ENCODE results near the gene TTBK1.

TTBK1 gene

DNA sequence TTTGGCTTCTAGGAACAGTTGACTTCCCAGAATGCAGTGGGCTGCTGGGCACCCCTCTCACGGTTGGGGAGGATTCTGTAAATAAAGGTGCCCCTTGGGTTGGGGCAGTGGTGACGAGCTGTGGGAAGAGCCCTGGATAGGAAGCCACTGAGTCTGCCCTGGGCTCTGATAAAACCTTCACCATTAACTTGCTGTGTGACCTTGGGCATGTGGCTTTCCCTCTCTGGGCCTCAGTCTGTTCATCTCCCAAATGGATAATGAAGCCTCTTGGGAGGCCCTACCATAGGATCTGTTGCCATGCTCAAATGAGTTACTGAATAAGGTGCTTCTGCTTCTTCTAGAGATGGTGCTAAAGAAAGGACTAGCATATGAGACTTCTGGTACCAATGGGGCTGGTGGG is 61.6 kb downstream of the TTBK1 start:
- DNase-seq (ENCODE audit: low read depth): no peak

DNA sequence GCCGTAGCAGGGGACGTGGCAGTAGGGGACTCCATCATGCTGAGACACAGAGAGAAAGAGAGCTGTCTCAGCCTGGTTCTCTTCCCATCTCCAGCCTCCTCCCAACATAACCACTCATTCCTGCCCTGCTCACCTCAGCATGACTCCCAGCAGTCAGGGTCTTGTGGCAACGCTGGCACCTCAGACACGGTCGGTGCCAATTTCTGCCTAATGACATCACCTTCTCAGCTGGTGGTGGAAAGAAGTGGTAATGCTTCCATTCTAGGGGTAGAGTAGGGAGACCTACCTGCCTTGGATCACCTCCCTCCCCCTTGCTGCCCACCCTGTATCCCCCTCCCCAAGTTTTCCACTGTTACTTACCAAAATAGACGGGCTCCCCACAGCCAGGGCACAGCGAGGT is 62.8 kb downstream of the TTBK1 start:
- no peak for DNase-seq (ENCODE audit: low read depth)

DNA sequence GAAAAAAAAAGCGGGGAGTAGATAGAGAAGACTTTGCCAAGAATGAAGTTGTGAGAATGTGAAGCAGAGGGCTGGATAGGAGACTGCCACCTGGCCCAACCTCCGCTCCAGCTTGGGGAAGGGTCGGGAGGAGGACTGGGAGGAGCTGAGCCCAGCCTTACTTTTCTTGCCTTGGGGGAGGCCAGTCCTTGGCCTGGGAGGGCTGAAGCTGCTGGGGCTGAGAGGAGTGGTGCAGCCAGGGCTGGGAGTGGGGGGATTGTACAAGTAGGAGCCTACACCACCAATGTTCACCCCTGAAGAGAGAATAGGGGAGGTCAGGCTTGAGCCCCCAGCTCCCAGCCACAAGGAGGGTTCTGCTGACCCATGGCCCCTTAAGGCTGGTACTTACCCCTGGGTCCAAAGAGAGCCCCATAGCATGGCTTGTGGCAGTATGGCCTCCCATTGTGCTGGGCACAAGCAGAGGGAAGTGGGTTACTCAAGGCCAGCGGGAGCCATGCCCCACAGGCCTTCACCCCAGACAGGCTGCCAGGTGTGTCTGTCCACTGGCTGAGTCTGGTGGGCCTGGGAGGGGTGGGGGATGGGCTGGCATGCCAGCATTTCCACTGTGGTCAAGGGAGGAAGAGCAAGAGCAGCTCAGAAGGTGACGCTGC is 64.3 kb downstream of the TTBK1 start:
- DNase-seq (ENCODE audit: low read depth): no peak

DNA sequence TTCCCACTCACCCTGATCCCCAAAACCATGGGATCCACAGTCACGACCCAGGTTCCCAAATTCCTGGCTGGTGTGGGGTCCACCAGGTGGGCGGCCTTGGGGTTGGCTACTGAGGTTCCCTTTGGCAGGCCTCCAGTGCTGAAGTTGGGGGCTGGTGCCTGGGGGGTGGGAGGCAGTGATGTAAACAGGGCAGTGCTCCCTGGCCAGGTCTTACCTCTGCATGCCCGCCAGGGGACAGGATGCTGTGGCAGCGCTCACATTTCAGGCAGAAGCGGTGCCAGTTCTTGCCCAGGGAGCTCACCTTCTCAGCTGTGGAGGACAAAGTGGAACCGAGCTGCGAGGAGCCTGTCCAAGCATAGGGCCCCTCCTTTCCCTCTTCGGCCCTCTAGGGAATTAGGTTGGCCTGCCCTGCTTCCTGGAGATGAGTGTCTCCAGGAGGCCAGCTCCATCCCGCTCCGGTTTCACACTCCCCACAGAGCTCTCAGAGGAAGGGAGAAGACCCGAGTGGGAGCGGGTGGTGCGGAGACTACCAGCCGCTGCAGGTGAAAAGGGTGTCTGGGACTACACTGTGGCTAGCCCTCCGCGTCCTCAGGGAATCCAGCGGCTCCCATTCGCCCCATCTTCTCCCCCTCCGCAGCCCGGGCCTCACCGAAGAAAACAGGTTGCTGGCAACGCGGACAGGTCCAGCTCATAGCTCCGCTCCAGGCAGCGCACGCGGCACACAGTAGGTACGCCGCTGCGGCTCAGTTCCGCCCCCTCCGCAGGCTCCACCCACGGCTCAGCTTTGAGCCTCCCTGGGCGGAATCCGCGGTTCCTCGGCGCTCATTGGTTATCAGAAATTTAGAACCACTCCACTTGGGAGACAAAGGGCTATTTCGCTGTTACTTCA is 65.1 kb downstream of the TTBK1 start, which contains the start of gene CRIP3:
Gene CRIP3 (minus strand): TSS at position 726 of the 889 bp plus-strand sequence. CDS start 34 bp downstream, at position 692.
- DNase-seq (ENCODE audit: low read depth): no peak

DNA sequence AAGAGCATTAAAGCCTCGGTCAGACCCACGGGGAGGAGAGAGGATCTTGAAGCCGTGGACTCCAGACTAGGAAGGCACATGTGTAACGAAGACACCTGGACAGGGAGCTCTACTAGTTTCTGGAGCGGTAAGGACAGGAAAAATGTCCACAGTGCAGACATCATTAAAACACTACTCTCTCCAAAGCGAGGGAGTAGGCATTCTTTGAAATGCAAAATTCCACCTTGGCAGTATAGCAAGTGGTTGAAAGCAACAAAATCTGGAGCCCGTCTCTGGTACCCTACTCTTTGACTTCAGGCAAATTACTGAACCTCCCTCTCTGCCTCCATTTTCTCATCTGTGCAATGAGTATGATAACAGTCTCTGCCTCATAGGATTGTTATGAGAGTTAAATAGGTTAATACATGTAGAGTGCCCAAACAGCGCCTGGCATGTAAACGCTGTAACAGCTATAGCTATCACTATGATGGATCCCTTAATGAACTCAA is 65.8 kb downstream of the TTBK1 start:
- no peak for DNase-seq (ENCODE audit: low read depth)

DNA sequence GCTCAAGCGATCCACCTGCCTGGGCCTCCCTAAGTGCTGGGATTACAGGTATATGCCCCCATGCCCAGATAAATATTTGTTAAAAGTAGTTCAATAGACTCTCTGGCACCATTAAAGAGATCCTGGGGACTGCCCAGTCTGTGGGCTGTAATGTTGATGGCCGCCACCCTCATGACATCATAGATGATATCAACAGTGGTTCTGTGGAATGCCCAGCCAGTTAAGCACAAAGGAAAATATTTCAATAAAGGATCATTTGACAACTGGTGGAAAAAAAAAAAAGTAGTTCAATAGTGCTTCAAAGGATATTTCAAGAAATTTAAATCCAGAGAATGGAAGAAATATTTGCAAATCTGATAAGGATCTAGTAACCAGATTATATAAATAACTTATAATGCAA is 66.9 kb downstream of the TTBK1 start:
- no peak for DNase-seq (ENCODE audit: low read depth)

DNA sequence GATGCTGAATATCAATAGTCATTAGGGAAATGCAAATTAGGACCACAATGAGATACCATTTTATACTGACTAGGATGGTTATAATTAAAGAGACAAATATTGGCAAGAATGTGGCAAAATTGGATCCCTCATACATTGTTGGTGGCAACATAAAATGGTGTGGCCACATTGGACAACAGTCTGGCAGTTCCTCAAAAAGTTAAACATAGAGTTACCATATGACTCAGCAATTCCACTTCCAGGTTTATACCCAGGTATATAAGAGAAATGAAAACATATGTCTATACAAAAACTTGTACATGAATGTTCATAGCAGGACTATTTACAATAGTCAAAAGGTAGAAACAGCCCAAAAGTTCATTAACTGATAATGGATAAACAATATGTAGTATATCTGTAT is 67.3 kb downstream of the TTBK1 start:
- DNase-seq (ENCODE audit: low read depth): no peak

DNA sequence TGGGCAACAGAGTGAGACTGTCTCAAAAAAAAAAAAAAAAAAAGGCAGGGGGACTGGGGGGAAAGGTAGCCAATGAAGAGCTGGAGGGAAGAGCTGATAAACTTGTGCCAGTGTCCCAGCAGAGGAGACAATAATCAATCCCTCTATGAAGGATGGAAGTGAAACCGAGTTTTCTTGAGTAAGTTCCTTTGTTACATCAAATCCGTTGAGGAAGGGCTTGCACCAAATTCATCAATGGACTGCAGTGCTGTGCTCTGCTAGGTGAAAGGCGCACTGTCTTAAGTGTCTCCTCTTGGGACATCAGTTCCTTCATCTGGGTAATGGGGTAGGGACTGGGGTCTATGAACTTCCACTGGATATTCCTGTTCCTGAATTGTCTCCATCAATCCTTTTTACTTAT is 68.4 kb downstream of the TTBK1 start:
- no peak for DNase-seq (ENCODE audit: low read depth)

DNA sequence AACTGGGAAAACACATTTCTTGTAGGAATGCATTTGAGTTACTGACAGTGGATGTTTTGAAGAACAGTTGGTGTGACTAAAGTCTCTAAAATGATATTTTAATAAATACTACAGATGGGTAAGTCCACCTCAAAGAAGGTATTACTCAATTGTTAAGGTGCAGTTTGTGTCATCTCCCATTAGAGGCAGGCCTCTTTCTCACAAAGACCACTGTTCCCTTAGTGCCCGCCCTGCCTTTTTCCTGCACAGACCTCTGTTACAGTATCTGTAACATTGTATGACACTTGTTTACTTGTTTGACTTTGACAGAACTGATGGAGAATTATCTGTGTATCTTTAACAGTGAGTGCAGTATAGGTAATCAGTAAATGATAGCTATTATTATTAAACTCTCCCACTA is 70.5 kb downstream of the TTBK1 start:
- no peak for DNase-seq (ENCODE audit: low read depth)

DNA sequence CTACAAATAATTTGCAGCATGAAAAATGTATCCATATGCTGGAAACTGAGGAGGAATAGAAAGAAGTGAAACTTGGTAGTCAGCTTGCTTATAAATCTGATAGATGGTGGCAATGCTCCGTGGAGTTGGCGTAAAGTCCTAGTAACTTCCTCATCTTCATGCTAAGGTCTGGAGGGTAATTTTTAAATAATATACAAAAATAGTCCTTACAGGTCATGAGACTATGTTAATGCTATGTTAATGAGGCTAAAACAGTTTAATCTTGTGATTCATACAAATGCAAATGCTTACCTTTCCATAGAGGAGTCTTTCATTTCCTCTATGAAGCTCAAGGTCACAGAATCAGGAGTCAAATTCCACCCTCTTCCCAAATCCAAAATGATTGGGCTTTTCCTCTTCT is 74.7 kb downstream of the TTBK1 start:
- DNase-seq (ENCODE audit: low read depth): no peak

DNA sequence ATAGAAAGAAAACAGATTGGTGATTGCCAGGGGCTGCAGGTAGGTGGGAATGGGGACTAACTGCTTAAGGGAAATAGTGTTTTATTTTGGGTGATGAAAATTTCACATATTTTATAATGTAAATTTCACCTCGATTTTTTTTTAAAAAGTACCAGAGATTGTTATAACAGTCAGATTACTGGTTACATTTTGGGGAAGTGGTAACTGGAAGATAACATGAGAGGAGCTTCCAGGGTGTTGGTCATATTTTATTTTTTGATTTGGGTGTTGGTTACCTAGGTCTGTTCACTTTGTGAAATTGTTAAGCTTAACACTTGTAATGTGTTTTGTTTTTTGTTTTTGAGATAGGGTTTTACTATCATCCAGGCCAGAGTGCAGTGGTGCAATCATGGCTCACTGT is 82.6 kb downstream of the TTBK1 start:
- DNase-seq (ENCODE audit: low read depth): no peak

DNA sequence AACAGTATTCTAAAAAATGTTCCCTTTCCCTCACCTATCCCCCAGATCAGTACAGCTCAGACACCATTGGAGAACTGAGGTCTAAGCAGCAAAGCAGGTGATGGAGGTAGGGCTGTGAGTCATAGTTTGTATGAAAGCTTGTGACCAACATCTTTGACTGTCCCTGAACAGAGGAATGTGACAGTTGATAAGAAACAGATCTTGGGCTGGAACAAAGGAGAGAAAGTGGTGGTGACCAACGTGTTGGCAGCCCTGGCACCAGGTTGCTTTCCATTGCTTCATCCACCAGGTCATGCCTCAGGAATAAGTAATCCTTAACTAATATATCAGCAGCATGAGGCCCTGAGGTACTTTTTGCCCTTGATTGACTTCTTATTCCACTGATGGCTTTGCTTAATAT is 85.2 kb downstream of the TTBK1 start:
- no peak for DNase-seq (ENCODE audit: low read depth)

DNA sequence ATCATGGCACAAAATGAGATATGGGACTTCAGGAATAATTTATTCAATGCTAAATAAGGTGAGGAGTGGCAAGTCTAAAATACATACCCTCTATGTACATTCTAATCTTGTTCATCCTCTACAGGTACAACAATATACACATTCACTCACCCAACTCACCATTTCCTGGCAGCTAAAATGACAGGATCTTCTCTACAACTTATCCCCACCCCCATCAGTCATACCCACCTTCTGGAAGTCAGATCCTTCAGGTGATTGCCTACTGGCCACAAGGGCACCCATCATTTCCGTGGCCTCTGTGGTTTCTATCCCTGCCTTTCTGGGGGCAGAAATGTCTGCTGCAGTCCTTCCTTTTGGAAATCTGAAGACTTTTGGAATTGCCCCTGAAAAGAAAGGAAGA is 88.2 kb downstream of the TTBK1 start:
- DNase-seq (ENCODE audit: low read depth): no peak

DNA sequence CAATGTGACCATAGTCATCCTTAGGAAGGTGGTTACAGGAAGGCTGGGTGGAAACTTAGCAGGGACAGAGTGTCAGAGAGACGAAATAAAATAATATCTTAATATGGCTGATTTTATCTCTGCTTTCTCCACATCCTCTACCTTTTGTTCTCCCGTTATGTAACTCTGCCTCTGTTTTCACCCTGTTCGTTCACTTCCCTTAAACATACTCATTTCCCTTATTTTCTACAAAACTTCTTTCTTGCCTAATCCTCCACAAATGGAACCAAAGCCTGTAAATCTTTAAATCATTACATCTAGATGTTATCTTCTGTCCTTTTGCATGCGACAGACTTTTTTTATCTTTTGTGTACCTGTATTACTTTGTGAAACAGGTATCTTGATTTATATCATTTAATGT is 88.6 kb downstream of the TTBK1 start:
- DNase-seq (ENCODE audit: low read depth): no peak

DNA sequence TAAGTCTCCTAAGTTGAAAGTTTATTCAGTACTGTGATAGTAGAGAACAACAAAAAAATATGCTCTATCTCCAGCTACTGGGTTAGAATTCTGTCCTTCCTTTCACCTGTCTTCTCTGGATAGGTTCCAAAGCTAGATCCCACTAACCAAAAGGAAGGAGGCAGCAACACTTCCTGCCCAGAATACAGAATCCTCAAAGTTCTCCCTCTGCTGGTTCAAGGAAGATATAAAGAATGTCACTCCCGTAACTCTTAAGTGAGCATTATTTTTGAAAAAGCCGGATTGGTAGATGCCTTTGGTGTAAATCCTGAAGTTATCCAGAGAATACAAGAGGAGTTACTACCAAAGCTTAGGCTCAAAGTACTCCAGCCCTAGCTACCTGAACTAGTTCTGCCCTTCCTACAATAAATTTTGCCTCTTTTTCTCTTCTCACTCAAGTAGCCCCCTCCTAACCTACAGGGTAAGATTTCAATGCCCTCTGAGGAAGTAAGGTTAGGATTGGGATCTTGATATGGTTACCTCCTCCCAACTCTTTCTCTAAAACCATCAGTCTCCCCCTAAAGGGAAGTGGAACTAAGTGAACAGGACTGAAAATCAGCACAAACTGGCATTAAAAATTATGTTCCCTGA is 91.3 kb downstream of the TTBK1 start:
- DNase-seq (ENCODE audit: low read depth): no peak

DNA sequence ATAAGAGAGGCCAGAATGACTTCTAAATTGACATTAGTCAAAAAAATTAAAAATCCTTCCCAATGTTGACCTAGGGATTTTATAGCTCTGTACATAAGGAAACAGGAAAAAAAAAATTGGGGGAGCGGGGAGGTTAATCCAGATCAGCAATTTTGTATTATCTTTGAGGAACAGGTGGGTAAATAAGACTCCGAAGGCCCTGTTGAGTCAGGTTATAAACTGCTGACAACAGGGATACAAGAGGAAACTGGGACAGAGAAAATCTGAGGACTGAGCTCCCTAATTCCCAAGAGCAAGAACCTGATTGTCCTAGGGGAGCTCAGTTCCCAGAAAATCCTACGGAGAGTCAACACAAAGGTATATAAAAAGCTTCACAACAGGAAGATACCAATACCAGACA is 92.2 kb downstream of the TTBK1 start:
- no peak for DNase-seq (ENCODE audit: low read depth)

DNA sequence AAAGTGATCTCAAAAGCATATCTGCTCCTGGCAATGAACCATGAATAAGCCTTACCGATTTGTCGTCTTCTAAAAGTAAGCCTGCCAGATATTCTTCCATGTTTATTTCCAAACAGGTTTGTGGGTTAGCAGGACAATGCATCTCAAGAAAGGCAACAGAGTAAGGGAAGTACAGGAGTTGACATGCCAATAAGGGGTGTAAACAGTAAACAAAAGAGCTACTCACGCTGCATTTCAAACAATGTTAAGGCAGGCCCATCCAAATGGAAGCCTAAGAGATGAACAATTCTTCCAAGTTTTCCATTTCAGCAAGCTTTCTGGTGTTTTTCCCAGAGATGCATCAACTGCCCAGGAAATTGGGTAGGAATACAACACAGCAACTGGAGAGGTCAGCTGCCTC is 93.1 kb downstream of the TTBK1 start:
- no peak for DNase-seq (ENCODE audit: low read depth)

Measured in stimulated activated CD8-positive, alpha-beta memory T cell treated with anti-CD3 and anti-CD28 coated beads, Interleukin-15, amount 100 ng/mL, for 1 hour (primary cell).